ENCODE measurements around the gene LRRC27. TPM values are rescaled to one million over a fixed set of nuclear protein-coding genes. Genes with fewer than 3 reads are reported as not detected.

LRRC27 gene
- polyA plus RNA-seq, 1 donor: 33.8 TPM

GRCh38 chr10:132355754-132356153 lies 23.8 kb downstream of the LRRC27 start:
- no peak for DNase-seq

- DNase-seq: no peak
Measured at GRCh38 chr10:132356621-132357195, 24.7 kb downstream of the LRRC27 start.

- no peak for DNase-seq
Measured at GRCh38 chr10:132357286-132358058, 25.5 kb downstream of the LRRC27 start.

- no peak for DNase-seq
Measured at GRCh38 chr10:132359305-132360040, 27.5 kb downstream of the LRRC27 start.

GRCh38 chr10:132360766-132361447 lies 28.9 kb downstream of the LRRC27 start:
- no peak for DNase-seq

- no peak for DNase-seq
Measured at GRCh38 chr10:132361581-132362101, 29.6 kb downstream of the LRRC27 start.

- no peak for DNase-seq
Measured at GRCh38 chr10:132362151-132362611, 30.2 kb downstream of the LRRC27 start.

- no peak for DNase-seq
Measured at GRCh38 chr10:132363376-132363775, 31.4 kb downstream of the LRRC27 start.

- DNase-seq: no peak
Measured at GRCh38 chr10:132363921-132364593, 32.1 kb downstream of the LRRC27 start.

GRCh38 chr10:132364594-132364970 lies 32.6 kb downstream of the LRRC27 start:
- DNase-seq: no peak

- no peak for DNase-seq
Measured at GRCh38 chr10:132365102-132365501, 33.1 kb downstream of the LRRC27 start.

GRCh38 chr10:132366006-132366405 lies 34.0 kb downstream of the LRRC27 start:
- DNase-seq: no peak

- DNase-seq: no peak
Measured at GRCh38 chr10:132366499-132366898, 34.5 kb downstream of the LRRC27 start.

GRCh38 chr10:132368391-132368790 lies 36.4 kb downstream of the LRRC27 start:
- DNase-seq: no peak

- DNase-seq: no peak
Measured at GRCh38 chr10:132368881-132369635, 37.1 kb downstream of the LRRC27 start.

- DNase-seq: no peak
Measured at GRCh38 chr10:132369636-132370185, 37.7 kb downstream of the LRRC27 start.

- no peak for DNase-seq
Measured at GRCh38 chr10:132370426-132371340, 38.7 kb downstream of the LRRC27 start.

- DNase-seq: no peak
Measured at GRCh38 chr10:132371641-132372081, 39.7 kb downstream of the LRRC27 start.

- DNase-seq: no peak
Measured at GRCh38 chr10:132372516-132373095, 40.6 kb downstream of the LRRC27 start.
